ENCODE data around the gene CACNA2D3.
A peak's percentile ranks its signal among the peaks of the same experiment; 100 is the strongest.

CACNA2D3 gene

DNA sequence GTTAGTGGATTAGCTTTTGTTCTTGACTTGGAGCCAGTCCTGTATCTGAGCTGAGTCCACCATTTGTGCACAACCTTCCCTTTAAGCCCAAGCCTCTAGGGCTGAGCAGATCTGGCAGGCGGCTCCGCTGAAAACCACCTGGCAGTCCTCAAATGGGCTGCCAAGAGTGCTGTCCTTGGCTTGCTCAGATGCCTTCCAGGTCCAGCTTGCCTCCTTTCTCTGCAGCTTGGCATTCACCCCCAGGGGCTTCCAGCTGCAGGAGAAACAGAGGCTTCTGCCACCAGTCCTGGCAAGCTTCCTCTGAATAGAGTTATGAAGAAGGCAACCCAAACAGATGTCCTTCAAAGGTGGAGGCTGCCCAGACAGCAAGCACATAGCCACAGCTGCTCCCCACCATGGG is 708.8 kb downstream of the CACNA2D3 start:
- DNase-seq: no peak

- no peak for DNase-seq
These were observed 710.5 kb downstream of the CACNA2D3 start for GRCh38 chr3:54832876-54833275.

GRCh38 chr3:54835701-54836100 is 713.3 kb downstream of the CACNA2D3 start:
- no peak for DNase-seq

DNA sequence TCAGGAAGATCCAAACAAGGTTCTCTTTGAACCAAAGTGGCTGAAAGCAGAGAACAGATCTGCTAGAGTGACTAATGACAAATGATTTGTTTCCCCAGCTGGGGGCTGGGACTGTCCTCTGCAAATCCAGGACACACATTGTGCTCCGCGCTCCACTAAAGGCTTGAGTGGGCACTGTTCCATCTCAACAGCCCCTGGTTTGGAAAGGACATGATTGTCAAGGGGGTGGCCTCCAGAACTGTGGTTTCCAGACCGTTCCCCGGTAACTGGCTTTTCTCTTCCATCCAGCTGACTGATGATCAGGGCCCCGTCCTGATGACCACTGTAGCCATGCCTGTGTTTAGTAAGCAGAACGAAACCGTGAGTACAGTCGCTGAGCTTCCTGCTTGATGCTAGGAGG is 714.5 kb downstream of the CACNA2D3 start:
- DNase-seq: no peak

- no peak for DNase-seq
These were observed 715.6 kb downstream of the CACNA2D3 start for GRCh38 chr3:54837964-54838363.

GRCh38 chr3:54841471-54841870 is 719.1 kb downstream of the CACNA2D3 start:
- DNase-seq: no peak

GRCh38 chr3:54843352-54843751 is 721.0 kb downstream of the CACNA2D3 start:
- DNase-seq: no peak

- DNase-seq: no peak
These were observed 721.9 kb downstream of the CACNA2D3 start for GRCh38 chr3:54844211-54844610.

DNA sequence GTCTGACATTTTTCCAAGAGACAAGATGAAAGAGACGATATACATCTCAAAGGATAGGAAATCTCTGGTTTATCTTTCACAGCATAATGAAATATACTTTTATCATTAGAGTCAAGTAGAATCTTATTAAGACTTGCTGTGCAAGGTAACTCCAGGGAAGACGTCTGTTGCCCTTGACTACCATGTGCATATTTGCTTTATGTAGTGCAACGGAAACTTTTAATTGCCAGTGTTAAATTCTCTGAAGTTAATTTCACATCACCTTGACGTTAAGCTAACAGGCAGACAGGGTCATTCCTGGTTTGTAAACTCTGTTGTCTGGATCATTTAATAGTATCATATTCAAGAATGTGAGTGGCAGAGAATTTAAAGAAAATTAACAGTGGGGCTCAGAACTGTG is 722.7 kb downstream of the CACNA2D3 start:
- DNase-seq: no peak

- DNase-seq: no peak
These were observed 723.2 kb downstream of the CACNA2D3 start for GRCh38 chr3:54845551-54845950.

GRCh38 chr3:54846119-54846518 is 723.8 kb downstream of the CACNA2D3 start:
- no peak for DNase-seq

- DNase-seq: no peak
These were observed 725.0 kb downstream of the CACNA2D3 start for GRCh38 chr3:54847361-54847760.

GRCh38 chr3:54849360-54849759 is 727.0 kb downstream of the CACNA2D3 start:
- DNase-seq: no peak

GRCh38 chr3:54850484-54851018 is 728.2 kb downstream of the CACNA2D3 start:
- DNase-seq: no peak

DNA sequence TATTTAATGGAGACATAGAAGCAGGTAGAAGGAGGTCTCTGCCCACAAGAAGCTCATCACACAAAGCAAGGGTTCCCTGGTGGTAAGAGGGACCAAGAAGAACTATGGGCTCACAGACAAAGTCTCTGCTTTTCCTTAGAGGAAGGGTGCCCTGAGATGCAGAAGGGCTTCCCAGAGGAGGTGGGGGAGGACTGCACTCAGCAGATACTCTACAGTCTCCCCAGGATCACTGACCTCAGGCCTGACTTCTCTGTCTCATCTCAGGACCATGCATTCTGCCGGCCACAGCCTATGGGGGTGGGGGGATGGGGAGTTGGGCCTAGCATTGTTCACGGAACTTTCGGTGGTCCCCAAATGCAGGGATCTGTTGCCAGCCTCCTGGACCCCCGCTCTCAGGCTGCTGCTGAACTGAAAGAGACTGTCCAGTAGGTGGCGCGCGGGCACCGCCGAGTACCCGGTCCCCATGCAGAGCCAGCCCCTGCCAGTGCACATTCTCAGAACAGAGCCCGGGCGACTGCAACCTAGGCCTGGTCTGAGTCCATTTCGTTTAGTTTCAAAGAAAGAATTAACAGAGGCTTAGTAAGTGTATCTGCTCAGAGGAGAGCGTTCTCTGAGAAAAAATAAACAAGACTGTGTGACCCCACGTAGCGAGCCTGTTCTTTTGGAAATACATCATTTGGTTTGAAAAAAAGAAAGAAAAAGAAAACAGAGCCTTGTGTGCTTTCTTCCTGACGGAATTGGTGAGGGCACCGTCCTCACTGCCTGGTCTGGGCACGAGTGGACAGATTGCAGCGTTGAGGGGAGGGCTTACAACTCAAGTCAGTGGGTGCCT is 731.4 kb downstream of the CACNA2D3 start:
- DNase-seq: peak; percentile 65

DNA sequence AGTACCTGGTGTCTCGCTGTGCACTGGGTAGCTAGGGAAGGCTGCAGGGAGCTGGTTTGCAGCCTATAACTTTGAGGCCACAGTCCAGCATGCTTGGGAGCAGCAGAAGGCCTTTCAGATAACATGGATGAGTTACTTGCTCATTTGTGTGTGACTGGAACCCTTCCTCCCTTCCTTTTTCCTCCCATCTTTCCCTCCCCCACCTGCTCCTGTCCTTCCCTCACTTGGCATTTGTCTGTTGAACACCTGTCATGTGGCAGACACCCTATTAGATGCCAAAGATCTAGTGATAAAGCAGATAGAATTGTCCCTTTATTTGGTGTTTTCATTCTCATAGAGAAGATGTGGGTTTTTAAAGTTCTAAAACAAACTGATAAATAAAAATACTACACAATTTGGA is 733.9 kb downstream of the CACNA2D3 start:
- DNase-seq: no peak

- no peak for DNase-seq
These were observed 735.0 kb downstream of the CACNA2D3 start for GRCh38 chr3:54857343-54857742.

DNA sequence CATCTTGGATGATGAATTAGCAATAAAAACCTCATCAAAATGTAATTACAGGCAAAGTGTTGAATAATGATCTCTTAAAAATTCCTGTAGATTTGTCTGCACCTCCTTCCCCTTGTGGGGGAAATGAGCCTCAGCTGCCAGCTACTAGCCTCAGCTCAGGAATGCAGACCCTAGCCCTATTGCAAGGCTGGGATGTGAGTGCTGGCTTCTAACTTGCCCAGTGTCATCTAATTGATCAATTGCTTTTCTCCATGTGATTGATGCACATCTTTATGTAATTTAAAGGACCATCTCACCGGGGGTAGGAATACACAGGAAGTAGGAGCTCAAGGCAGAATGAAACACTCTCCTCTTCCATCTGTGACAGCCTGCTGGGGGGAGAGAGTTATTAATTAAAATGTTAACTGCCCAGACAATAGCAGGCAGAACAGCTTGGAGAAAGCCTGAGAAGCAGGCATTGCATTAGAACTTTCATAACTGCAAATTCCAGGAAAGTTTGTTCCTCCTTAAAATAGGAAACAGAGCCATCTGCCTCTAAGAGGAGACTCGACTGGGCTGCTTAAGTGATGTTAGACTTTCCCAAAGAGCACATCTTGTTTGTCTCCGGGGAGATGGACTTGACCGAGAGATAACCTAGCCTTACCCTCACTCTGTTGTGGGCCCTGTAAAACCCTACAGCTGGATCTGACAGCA is 735.9 kb downstream of the CACNA2D3 start:
- DNase-seq: no peak

- no peak for DNase-seq
These were observed 736.8 kb downstream of the CACNA2D3 start for GRCh38 chr3:54859184-54859583.

GRCh38 chr3:54861248-54862067 is 739.1 kb downstream of the CACNA2D3 start:
- DNase-seq: no peak

- DNase-seq: no peak
These were observed 740.2 kb downstream of the CACNA2D3 start for GRCh38 chr3:54862526-54862925.

DNA sequence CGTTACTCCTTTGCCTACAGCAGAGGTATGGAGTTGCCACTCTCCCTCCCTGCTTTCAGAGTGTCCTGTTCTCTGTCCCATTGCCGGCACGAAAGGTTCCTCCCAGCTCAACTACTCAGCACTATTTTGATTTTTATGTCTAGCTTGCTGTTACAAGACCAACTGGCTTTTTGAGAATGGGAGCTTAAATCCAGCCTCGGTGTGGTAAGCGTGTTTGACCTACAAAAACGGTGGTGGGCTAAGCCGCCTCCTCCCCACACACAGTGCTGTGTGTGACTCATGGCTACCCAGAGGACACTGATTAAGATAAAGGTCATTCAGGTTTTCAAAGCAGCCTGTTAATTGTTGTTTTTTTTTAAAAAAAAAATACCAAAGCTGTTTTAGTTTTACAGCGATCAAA is 741.0 kb downstream of the CACNA2D3 start:
- DNase-seq: no peak

DNA sequence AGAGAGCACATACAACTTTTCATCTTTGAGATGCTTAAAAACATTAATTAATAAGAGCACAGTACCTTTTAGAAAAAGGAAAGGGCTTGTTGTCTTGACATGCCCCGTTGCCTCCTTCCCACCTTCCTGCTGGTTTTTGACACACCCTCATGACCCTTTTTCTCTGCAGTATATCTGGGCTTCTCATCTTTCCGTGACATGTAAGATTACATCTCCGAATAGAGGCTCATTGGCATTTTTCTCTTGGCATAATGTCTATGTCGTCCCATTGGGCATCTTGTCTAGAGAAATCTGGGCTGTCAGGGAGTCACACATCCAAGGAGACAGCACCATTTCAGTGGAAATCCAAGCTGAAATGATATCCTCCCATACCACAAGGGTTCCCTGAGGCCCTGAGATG is 741.4 kb downstream of the CACNA2D3 start:
- no peak for DNase-seq
